ENCODE data around the gene ARMC10. TPM values are rescaled to one million over a fixed set of nuclear protein-coding genes. Genes with fewer than 3 reads are reported as not detected.
"Not testable (repeated sequence)": the region's sequence is repeated elsewhere in the genome, so short reads cannot be mapped to it uniquely, and the experiment has no call there.

ARMC10 gene
- total and polyA plus RNA-seq, 2 donors, result 33.0 to 40.6 TPM

GRCh38 chr7:103144754-103145153 is 69.8 kb downstream of the ARMC10 start:
- H3K36me3 ChIP-seq (ENCODE audit: insufficient read depth); H3K4me1 ChIP-seq (ENCODE audit: insufficient read depth); H3K4me3 ChIP-seq (ENCODE audit: low read depth, low read length); H3K27ac ChIP-seq (ENCODE audit: low read depth); DNase-seq (ENCODE audit: extremely low spot score): not testable (repeated sequence)
- WGBS, result 100% methylated on average over 2 of the region's 2 CpGs

DNA sequence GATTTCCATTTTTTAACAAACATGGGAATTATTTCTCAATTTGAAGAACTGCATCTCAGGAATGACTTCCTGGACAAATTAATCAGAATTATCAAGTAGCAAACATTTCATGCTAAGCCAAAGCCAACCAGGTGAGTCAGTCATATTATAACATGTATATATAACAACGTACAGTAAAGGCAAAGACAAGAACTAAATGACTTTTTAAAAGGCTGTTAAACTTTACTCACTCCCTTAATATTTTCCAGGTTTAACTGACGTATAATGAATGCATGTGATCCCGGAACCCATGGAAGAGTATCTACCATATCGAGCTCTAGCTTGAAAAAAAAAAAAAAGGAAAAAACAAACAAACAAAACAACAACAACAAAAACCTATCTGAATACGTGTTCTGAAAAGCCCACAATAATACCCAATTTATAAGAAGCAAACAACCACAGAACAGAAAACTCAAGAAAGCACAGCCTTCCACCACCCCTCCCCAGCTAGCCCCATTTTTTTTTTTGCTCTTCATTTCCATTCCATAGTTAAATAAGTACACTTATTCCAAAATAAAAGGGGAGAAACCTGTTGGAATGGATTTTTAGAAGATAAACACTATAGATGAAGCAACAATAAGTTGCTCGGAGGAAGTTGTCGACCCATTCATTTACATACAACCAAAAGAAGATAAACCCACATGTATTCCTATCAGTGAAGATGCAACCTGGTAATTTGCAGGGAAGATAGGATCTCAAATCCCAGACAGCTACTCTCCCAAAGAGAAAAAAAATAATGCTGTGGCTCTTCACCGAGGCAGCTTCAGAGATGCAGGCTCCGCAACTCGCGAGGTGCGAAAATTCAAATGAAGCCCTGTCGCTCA is 73.4 kb downstream of the ARMC10 start:
- 1% methylated on average over 13 of the region's 13 CpGs for WGBS
- peak overlapping the region; percentile 91 for H3K4me3 ChIP-seq (ENCODE audit: low read depth, low read length)
- no peak for DNase-seq (ENCODE audit: extremely low spot score)
- peak overlapping the region; percentile 97 for H3K27ac ChIP-seq (ENCODE audit: low read depth)
- H3K4me1 ChIP-seq (ENCODE audit: insufficient read depth), result no peaks in the 10 kb centered on the region
- H3K36me3 ChIP-seq (ENCODE audit: insufficient read depth), result no peaks in the 10 kb centered on the region

Other genes with a start within 250 kb of the ARMC10 start
- 200 TPM for gene LRRC17, start 162.1 kb upstream of the ARMC10 start, total RNA-seq
- 3.8 TPM for gene LRRC17, start 162.1 kb upstream of the ARMC10 start, polyA plus RNA-seq
- 8.1 TPM for gene FBXL13, start 344 bp upstream of the ARMC10 start, total RNA-seq
- 0.38 TPM for gene FBXL13, start 344 bp upstream of the ARMC10 start, polyA plus RNA-seq
- 33.2 TPM for gene NAPEPLD, start 74.0 kb downstream of the ARMC10 start, total RNA-seq
- gene NAPEPLD, start 74.0 kb downstream of the ARMC10 start, polyA plus RNA-seq, result 5.2 TPM
- 67.5 TPM for gene PMPCB, start 222.3 kb downstream of the ARMC10 start, total RNA-seq
- 64.4 TPM for gene PMPCB, start 222.3 kb downstream of the ARMC10 start, polyA plus RNA-seq